DMS114 treated with DMSO at 0.1 percent for 48 hours (cell line): Measurements from ENCODE around the gene TRIOBP.
"Not testable (repeated sequence)": the region's sequence is repeated elsewhere in the genome, so short reads cannot be mapped to it uniquely, and the experiment has no call there.

ENCODE experiments used
- DNase-seq: peaks from one replicate; lab custom pipeline; 2025; ENCODE audit not compliant: unreplicated experiment; lab: John Stamatoyannopoulos, UW

Gene TRIOBP

DNA sequence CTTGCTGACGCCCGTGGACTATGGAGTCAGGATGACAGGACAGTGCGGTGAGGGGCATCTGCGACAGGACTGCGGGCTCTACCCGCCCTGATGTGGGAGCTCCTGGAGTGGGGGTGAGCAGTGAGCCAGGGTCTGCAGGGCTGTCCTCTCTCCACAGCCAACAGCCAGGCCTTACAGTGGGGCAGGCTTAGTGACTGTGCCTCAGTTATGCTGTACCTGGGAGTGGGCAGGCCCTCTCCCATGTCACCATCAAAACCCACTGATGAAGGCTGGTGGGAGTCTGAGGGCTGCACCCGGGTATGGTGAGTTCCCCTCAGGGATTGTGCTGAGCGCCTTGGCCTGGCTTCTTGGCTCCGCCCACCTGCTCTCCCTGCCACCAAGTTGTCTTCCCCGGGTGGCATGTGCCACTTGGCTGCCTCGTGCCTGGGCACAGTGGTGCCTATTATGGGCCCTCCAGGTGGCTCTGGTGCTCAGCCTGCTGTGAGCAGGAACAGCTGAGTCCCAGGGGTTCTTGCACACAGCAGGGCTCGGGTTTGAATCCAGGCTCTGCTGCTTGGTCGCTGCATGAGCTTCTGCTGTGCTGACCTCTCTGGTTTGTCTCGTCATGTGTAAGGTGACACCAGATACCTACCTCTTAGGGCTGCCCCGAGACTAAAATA is 4.1 kb upstream of the TRIOBP start:
- DNase-seq, result no peak

DNA sequence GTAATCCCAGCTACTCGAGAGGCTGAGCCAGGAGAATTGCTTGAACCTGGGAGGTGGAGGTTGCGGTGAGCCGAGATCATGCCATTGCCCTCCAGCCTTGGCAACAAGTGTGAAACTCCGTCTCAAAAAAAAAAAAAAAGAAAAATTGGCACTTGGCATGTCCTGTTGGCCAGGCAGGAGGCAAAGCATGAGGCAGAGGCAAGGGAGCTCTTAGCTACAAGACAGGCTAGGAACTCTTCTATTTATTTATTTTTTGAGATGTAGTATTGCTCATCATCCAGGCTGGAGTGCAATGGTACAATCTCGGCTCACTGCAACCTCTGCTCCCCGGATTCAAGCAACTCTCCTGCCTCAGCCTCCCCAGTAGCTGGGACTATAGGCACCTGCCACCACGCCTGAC is 2.7 kb upstream of the TRIOBP start:
- not testable (repeated sequence) for DNase-seq

DNA sequence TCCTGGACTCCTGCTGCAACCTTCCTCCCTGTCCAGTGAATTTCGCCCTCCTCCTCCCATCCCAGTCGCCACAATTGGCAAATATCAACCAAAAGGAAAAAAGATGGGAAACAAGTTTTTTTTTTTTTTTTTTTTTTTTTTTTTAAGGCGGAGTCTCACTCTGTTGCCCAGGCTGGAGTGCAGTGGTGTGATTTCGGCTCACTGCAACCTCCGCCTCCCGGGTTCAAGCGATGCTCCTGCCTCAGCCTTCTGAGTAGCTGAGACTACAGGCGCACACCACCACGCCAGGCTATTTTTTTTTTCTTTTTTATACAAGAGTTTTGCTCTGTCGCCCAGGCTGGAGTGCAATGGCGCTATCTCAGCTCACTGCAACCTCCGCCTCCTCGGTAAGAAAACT is 590 bp upstream of the TRIOBP start:
- DNase-seq, result not testable (repeated sequence)

DNA sequence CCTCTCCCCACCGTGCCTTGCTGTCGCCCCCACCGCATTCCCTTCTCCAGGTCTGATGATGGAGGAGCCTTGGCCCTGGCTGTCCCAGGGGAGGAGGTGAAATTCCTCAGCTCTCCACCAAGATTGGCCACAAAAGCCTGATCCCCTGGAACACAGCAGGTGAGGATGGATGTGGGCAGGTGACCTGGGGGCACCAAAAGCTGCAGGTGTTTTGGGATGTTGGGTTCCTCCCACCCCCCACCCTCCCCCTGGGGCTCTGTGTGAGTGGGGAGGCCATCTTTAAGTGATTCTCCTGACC is 639 bp downstream of the TRIOBP start:
- no peak for DNase-seq

DNA sequence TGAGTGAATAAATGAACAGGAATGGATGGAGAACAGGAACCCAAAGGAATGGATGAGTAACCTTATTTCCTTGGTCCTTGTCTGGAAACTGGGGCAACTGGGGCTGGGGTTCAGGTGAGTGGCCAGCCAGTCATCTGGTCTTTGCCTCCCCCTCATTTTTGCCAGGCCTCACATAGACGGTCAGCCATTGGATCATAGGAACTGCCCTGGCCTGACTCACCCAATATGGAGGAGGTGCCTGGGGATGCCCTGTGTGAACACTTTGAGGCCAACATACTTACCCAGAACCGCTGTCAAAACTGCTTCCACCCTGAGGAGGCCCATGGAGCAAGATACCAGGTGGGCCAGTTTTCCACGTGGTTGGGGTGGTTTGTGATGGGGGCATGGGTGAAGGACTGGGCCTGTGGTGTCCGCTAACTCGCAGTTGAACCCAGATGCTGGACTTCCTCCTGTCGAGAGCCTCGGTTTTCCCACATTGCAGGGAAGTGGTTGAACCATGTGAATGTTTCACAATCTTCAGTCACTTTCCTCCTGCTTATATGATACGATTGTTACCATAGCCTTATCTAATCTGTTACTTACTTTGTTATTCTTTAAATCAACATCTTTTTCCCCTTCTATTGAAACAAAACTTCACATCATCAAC is 4.4 kb downstream of the TRIOBP start:
- no peak for DNase-seq

DNA sequence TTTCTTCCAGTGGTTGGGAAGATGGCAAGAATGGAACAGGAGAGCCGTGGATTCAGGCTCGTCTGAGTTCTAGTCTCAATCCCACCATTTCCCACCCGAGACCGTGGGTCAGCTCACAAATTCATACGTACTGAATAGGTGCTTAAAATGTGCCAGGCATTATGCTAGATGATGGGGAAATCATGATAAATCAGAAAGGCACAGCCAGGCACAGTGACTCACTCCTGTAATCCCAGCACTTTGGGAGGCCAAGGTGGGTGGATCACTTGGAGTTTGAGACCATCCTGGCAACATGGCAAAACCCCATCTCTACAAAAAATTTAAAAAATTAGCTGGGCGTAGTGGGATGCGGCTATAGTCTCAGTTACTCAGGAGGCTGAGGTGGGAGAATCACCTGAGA is 7.1 kb downstream of the TRIOBP start:
- no peak for DNase-seq

DNA sequence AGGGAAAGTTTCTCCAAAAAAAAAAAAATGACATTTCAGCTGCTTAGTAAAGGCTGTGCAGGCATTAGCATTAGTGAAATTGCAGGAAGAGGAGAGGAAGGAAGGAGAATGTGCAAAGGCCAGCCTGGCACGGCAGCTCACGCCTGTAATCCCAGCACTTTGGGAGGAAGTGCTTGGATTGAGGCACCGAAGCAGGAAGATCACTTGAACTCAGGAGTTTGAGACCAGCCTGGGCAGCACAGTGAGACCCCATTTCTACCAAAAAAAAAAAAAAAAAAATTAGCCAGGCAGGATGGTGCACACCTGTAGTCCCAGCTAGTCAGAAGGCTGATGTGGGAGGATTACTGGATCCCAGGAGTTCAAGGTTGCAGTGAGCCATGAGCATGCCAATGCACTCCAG is 7.8 kb downstream of the TRIOBP start:
- DNase-seq, result no peak

DNA sequence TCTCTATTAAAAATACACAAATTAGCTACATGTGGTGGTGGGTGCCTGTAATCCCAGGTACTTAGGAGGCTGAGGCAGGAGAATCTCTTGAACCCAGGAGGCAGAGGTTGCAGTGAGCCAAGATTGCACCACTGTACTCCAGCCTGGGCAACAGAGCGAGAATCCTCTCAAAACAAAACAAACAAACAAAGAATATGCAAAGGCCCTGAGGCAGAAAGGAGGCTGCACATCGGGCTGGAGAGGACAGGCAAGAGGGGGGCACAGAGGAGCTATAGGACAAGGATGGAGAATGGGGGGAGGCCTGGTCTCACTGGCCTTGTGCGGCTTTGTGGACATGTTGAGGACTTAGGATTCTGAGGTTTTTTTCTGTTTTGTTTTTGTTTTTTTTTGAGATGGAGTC is 8.4 kb downstream of the TRIOBP start:
- no peak for DNase-seq

DNA sequence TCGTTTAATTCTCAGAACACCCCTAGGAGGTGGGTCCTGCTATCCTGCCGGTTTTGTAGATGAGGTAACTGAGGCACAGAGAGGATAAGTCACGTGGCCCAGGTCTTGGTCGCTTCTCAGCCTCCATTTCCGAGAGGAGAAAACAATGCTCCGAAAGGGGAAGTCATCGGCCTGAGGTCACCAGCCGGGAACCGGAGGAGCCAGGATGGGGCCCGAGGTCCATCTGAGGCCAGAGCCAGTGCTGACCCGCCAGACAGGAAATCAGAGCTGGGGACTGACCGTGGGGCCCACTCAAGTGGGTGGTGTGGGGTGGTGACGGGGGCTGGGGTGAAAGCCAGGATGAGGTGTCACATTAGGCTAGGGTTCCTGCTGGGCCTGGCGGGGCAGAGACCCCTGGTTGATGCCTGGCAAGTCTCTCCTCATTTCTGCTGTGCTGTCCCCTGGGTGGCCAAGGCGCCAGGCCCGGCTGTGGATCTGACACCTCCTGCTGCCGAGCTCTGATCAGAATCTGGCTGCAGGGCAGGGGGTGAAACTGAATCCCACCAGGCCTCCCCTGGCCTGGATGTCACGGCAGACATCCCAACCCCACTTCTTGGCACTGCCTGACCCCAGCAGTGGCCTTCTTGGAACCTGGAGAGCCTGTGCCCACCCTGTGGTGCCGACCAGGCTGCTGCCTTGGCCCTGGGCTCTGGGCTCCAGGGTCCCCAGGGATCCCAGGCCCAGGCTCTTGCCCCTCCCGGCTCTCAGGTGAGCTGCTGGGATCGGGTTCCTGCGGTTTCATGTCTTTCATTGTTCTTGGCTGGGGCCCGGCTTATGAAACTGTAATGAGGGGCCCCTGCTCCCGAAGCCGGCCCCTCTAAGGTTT is 12.0 kb downstream of the TRIOBP start:
- no peak for DNase-seq

DNA sequence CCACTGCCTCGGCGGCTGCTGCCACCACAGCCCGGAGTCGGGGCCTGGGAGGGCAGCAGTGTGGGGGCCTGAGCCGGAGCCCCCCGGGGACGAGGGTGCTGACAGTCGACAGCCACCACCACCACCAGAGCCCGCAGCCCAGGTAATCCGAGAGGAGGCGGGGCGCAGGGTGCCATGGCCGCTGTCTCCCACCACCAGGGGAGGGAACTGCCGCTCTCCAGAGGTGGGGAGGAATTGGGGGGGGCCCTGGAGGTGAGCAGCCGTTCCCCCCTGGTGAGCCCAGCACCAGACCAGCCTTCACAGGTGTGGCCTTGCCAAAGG is 12.6 kb downstream of the TRIOBP start:
- no peak for DNase-seq

DNA sequence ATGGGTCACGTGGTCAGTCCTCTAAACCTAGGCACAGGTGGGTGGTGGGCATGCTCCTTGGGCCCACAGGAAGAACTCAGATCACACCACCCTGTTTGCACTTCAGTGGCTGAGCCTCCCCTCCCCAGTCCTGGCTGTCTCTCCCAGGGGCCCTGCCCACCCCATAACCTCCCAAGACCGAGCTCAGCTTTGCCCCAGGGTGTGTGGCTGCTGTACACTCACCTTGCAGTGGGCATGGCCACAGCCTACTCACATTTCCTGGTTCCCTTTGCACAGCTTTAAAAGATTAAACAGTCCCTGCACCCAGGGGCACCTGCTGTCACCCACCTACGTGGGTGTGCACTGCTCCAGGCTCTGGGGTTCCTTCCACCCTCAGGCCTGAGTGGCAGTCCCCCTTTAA is 13.8 kb downstream of the TRIOBP start:
- DNase-seq, result no peak

DNA sequence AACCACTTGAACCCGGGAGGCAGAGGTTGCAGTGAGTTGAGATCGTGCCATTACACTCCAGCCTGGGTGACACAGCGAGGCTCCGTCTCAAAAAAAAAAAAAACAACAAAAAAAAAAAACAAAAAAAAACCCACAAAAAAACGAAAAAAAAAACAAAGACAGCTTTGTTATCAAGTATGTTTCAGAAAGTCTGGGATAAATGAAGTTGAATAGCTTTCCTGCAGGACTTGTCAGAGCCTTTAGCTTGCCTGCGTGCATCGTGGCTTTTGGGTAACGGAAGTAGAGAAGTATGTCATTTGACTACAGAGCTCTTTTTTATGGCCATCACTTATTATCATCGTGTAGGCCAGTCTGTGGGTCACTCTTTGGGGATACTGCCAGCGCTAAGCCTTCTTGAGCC is 14.6 kb downstream of the TRIOBP start:
- no peak for DNase-seq

DNA sequence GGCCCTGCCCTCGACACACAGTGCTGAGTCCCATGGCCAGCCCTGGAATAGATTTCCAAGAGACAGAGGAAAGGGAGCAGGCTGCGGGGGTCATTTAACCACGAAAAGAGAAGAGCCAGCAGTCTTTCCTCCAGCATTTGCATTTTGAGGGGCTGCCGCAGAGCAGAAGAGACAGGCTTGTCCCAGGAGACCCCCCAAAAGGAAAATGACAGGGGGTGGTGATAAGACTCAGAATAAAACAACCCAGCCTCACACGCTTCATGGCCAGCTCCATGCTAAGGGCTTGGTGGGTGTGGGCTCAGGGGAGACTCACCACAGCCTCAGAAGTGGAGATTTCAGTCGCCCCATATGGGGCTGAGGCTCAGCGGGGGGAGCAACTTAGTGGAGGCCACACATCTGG is 16.9 kb downstream of the TRIOBP start:
- DNase-seq, result no peak

DNA sequence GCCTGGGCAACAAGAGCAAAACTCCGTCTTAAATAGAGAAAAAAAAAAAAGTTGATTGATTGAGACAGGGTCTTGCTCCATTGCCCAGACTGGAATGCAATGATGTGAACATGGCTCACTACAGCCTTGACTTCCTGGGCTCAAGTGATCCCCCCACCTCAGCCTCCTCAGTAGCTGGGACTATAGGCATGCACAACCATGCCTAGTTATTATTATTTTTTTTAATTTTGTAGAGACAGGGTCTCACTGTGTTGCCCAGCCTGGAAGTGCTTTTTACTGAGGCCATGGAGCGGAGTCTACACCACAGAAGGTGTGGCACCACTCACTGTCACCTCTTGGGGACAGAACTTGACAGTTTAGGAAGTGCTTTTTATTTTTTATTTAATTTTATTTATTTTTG is 17.8 kb downstream of the TRIOBP start:
- DNase-seq, result no peak

DNA sequence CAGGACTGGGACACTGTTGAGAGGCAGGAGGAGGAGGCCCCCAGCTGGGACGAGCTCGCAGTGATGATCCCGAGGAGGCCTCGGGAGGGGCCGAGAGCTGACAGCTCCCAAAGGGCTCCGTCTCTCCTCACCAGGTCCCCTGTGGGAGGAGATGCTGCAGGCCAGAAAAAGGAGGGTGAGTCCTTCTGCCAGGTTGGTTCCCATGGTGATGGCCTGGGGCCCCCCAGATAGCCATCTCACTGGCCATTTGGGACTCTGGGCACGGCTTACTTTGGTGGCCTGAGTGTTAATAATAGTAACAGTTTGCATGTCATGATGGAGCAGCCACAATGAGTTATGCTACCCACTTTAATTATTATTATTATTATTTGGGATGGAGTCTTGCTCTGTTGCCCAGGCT is 18.9 kb downstream of the TRIOBP start:
- DNase-seq, result no peak

DNA sequence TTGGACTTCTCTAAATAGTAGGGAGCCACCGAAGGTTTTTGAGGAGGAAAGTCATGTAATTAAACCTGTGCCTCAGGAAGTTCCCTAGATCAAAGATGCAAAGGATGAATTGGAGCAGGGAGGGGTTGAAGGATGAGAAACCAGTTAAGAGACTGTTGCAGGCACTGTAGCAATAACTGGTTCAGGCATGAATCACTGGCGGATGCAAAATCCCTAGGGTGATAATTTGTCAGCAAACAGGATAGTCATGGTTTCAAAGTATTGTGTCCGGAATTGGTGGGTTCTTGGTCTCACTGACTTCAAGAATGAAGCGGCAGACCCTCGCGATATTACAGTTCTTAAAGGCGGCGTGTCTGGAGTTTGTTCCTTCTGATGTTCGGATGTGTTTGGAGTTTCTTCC is 19.9 kb downstream of the TRIOBP start:
- no peak for DNase-seq

DNA sequence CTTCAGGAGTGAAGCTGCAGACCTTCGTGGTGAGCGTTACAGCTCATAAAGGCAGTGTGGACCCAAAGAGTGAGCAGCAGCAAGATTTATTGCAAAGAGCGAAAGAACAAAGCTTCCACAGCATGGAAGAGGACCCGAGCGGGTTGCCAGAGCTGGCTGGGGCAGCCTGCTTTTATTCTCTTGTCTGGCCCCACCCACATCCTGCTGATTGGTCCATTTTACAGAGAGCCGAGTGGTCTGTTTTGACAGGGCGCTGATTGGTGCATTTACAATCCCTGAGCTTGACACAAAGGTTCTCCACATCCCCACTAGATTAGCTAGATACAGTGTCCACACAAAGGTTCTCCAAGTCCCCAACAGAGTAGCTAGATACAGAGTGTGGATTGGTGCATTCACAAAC is 20.4 kb downstream of the TRIOBP start:
- DNase-seq, result not testable (repeated sequence)

DNA sequence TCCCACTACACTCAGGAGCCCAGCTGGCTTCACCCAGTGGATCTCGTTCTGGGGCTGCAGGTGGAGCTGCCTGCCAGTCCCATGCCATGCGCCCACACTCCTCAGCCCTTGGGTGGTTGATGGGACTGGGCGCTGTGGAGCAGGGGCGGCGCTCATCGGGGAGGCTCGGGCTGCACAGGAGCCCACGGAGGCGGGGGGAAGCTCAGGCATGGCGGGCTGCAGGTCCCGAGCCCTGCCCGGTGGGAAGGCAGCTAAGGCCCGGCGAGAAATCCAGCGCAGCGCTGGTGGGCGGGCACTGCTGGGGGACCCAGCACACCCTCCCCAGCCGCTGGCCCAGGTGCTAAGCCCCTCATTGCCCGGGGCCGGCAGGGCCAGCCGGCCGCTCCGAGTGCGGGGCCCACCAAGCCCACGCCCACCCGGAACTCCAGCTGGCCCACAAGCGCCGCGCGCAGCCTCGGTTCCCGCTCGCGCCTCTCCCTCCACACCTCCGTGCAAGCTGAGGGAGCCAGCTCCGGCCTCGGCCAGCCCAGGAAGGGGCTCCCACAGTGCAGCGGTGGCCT is 21.0 kb downstream of the TRIOBP start:
- not testable (repeated sequence) for DNase-seq

DNA sequence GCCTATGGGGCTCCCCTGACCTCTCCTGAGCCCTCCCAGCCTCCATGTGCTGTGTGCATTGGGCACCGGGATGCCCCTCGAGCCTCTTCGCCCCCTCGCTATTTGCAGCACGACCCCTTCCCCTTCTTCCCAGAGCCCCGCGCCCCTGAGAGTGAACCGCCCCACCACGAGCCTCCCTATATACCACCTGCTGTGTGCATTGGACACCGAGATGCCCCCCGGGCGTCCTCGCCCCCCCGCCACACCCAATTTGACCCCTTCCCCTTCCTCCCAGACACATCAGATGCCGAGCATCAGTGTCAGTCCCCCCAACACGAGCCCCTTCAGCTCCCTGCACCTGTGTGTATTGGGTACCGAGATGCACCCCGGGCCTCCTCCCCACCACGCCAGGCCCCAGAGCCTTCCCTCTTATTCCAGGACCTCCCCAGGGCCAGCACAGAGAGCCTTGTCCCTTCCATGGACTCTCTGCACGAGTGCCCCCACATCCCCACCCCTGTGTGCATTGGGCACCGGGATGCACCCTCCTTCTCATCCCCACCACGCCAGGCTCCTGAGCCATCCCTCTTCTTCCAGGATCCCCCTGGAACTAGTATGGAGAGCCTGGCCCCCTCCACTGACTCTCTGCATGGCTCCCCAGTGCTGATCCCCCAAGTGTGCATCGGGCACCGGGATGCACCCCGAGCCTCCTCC is 28.8 kb downstream of the TRIOBP start:
- no peak for DNase-seq

DNA sequence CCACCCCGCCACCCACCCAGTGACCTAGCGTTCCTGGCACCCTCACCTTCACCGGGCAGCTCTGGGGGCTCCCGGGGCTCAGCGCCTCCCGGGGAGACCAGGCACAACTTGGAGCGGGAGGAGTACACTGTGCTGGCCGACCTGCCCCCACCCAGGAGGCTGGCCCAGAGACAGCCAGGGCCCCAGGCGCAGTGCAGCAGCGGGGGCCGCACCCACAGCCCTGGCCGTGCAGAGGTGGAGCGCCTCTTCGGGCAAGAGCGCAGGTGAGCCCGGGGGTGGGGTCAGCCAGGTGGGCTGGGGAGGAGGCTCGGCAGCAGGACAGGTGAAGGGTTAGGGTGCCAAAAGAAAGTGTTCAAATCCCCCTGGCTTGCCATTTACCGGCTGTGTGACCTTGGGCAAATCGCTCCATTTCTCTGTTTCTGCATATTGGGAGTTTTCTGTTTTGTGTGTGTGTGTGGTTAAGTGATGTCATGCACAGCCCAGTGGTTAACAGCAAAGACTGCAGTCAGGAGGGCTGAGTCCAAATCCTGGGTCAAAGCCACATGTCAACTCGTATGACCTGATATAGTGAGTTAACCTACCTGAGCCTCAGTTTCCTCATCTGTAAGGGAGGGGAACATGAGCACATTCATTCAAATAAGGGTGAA is 29.5 kb downstream of the TRIOBP start:
- DNase-seq, result no peak

DNA sequence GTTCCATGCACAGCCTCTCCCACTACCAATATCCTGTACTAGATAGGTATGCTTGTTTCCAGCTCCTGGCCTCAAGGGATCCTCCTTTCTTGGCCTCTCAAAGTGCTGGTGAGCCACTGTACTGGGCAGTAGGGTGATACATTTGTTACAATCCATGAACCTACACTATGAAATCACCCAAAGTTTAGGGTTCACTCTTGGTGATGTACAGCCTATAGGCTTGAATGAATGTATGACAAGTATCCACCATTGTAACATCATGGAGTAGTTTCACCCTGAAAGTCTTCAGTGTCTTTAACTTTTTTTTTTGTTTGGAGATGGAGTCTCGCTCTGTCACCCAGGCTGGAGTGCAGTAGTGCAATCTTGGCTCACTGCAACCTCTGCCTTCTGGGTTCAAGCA is 31.8 kb downstream of the TRIOBP start:
- no peak for DNase-seq
